ENCODE measurements around the gene KRTAP5-3. TPM values are rescaled to one million over a fixed set of nuclear protein-coding genes. Genes with fewer than 3 reads are reported as not detected.

Gene KRTAP5-3
- total RNA-seq, 1 donor from 2014 or later: not detected

GRCh38 chr11:1560649-1561251 is 47.5 kb downstream of the KRTAP5-3 start:
- no peak for DNase-seq (ENCODE audit: low spot score)
- H3K27ac ChIP-seq: no peak overlapping the region

DNA sequence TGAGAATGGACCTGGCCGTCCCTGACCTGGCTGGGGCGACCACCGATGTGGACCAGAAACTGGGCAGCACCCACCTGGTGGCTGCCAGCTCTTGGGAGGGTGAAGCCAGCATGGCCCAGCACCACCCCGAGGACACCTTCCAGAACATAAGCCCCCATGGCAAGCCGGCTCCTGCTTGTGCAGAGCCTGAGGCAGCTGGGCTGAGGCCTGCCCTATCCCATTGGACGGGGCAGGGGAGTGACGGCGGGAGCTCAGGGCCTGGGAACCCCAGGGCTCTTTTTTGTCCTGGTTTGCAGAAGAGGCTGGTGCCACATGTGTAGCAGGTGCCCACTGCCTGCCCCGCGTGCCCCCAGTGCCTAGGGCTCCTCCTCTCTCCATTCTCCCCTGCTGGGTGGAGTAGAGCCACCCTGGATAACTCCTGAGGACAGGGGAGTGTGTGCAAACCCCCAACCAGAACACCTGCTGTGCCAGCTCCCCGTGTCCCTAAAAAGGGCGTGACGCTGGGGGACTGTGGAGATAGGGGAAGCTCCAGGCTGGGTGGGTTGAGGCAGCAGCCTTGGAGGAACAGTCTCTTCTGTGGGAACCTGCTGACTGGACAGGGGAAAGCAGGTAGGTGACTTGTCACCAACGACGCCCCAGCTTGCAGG is 48.1 kb downstream of the KRTAP5-3 start:
- Histone ChIP-seq H3K27ac (no peak overlapping the region), H3K4me2 (no peak overlapping the region), H3K4me1 (peaks cover 26% of the 10 kb centered on the region), H3K27me3 (peaks cover 59% of the 10 kb centered on the region), H3K4me3 (no peak overlapping the region), H3K9me3 (ENCODE audit: low read depth) (no peaks in the 10 kb centered on the region), H4K20me1 (ENCODE audit: low read depth) (peaks cover 5% of the 10 kb centered on the region), H3K79me2 (ENCODE audit: low read depth) (no peaks in the 10 kb centered on the region), H3F3A (ENCODE audit: low read depth) (no peaks in the 10 kb centered on the region), H3K9ac (no peak overlapping the region), H2AFZ (replicated peaks) (no peak overlapping the region), H3K36me3 (no peaks in the 10 kb centered on the region)
- H3K4me3 Mint-ChIP-seq: no peak overlapping the region
- TF ChIP-seq EZH2 (IDR thresholded peaks at IDR 0.05) (no peak), EZH2phosphoT487 (IDR thresholded peaks at IDR 0.05) (no peak)
- TF ChIP-seq, protein P1, sequence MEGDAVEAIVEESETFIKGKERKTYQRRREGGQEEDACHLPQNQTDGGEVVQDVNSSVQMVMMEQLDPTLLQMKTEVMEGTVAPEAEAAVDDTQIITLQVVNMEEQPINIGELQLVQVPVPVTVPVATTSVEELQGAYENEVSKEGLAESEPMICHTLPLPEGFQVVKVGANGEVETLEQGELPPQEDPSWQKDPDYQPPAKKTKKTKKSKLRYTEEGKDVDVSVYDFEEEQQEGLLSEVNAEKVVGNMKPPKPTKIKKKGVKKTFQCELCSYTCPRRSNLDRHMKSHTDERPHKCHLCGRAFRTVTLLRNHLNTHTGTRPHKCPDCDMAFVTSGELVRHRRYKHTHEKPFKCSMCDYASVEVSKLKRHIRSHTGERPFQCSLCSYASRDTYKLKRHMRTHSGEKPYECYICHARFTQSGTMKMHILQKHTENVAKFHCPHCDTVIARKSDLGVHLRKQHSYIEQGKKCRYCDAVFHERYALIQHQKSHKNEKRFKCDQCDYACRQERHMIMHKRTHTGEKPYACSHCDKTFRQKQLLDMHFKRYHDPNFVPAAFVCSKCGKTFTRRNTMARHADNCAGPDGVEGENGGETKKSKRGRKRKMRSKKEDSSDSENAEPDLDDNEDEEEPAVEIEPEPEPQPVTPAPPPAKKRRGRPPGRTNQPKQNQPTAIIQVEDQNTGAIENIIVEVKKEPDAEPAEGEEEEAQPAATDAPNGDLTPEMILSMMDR (IDR thresholded peaks at IDR 0.05): no peak
- no peaks in the 10 kb centered on the region for H3K36me3 Mint-ChIP-seq
- DNase-seq (ENCODE audit: low spot score): no peak
- peaks cover 12% of the 10 kb centered on the region for H3K27me3 Mint-ChIP-seq (ENCODE audit: insufficient read depth, low read depth)
- no peaks in the 10 kb centered on the region for H3K9me3 Mint-ChIP-seq
- H3K4me1 Mint-ChIP-seq: peaks cover 3% of the 10 kb centered on the region
- no peak overlapping the region for H3K27ac Mint-ChIP-seq

More at GRCh38 chr11:1560649-1561251, 47.5 kb downstream of the KRTAP5-3 start:
- Histone ChIP-seq H3K36me3 (no peaks in the 10 kb centered on the region), H3K9ac (no peak overlapping the region), H3K4me3 (no peak overlapping the region), H4K20me1 (ENCODE audit: low read depth) (peaks cover 5% of the 10 kb centered on the region), H3K27me3 (peaks cover 59% of the 10 kb centered on the region), H3F3A (ENCODE audit: low read depth) (no peaks in the 10 kb centered on the region), H3K4me1 (peaks cover 26% of the 10 kb centered on the region), H3K4me2 (no peak overlapping the region), H2AFZ (replicated peaks) (no peak overlapping the region), H3K9me3 (ENCODE audit: low read depth) (no peaks in the 10 kb centered on the region), H3K79me2 (ENCODE audit: low read depth) (no peaks in the 10 kb centered on the region)
- Mint-ChIP-seq H3K9me3 (no peaks in the 10 kb centered on the region), H3K27me3 (ENCODE audit: insufficient read depth, low read depth) (peaks cover 10% of the 10 kb centered on the region), H3K36me3 (no peaks in the 10 kb centered on the region), H3K27ac (no peak overlapping the region), H3K4me3 (no peak overlapping the region), H3K4me1 (peaks cover 3% of the 10 kb centered on the region)
- no peak for TF ChIP-seq EZH2phosphoT487 (IDR thresholded peaks at IDR 0.05)
- TF ChIP-seq, protein P1 (IDR thresholded peaks at IDR 0.05): no peak

DNA sequence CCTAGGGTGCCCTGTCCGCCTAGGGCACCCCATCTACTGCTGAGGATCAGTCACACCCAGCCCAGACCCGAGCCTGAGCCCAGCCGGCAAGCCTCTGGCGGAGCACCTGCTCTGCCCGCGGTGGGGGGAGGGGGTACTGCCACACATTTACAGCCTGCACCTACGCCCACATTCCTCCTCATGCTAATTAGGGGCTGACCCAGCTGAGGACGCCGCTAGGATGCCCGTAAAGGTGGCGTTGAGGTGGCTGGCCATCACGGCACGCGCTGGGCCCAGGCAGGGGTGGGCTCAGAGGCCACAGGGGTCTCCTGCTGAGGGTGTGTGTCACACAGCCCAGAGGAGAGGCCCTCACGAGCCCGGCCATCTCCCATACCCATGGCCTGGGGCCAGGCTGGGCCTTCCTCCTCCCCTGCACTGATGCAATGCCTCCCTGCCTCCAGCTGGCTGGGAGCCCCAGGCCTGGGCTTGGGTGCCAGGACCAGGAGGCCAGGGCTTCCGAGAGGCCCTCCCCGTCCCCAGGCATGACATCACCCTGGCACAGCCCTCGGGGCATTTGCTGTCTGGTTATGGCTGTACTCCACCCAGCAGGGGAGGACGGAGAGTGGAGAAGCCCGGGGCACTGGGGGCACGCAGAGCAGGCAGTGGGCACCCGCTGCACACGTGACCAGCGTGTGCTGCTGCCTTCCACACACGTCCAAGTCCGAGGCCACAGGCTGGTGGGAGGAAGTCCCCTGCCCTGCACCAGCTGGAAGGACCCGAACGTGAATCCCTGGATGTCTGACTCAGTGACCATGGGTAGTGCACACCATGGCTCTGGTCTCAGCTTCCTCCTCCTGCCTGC is 48.9 kb downstream of the KRTAP5-3 start:
- H3K4me2 ChIP-seq: peak overlapping the region; percentile 45
- TF ChIP-seq EZH2phosphoT487 (IDR thresholded peaks at IDR 0.05) (no peak), EZH2 (IDR thresholded peaks at IDR 0.05) (no peak)
- TF ChIP-seq, protein P1 (IDR thresholded peaks at IDR 0.05): no peak
- H3K27me3 ChIP-seq: peaks cover 60% of the 10 kb centered on the region
- no peak overlapping the region for H3K4me3 Mint-ChIP-seq
- no peaks in the 10 kb centered on the region for H3K9me3 ChIP-seq (ENCODE audit: low read depth)
- peaks cover 19% of the 10 kb centered on the region for H3K4me1 ChIP-seq
- no peaks in the 10 kb centered on the region for H3K36me3 Mint-ChIP-seq
- H3K9me3 Mint-ChIP-seq: no peaks in the 10 kb centered on the region
- peaks cover 5% of the 10 kb centered on the region for H4K20me1 ChIP-seq (ENCODE audit: low read depth)
- H3K36me3 ChIP-seq: no peaks in the 10 kb centered on the region
- no peak overlapping the region for H3K27ac ChIP-seq
- H3K79me2 ChIP-seq (ENCODE audit: low read depth): no peaks in the 10 kb centered on the region
- H3F3A ChIP-seq (ENCODE audit: low read depth): no peaks in the 10 kb centered on the region
- DNase-seq (ENCODE audit: low spot score): peak; percentile 63
- H3K27me3 Mint-ChIP-seq (ENCODE audit: insufficient read depth, low read depth): peaks cover 12% of the 10 kb centered on the region
- H3K4me3 ChIP-seq: no peak overlapping the region
- no peak overlapping the region for H3K27ac Mint-ChIP-seq
- H2AFZ ChIP-seq (replicated peaks): no peak overlapping the region
- no peak overlapping the region for H3K9ac ChIP-seq
- H3K4me1 Mint-ChIP-seq: peaks cover 3% of the 10 kb centered on the region
